HL-60 (cell line): Measurements from ENCODE around the gene MMAB.

Experiments
- DNase-seq, 2 experiments: peaks; one replicate each; pipeline ENCODE4 v3.0.0-alpha.2; 2010 to 2020; ENCODE audit warnings: low read depth in 1 of 2, low spot score in 1 of 2
- H3K27ac ChIP-seq: fragments of 250-450 bp; sonication (Bioruptor Pico); replicated peaks from 2 replicates; pipeline ENCODE4 v1.5.1; 2020; ENCODE audit warnings: mild to moderate bottlenecking, moderate library complexity
- H3K27me3 ChIP-seq: fragments of 250-450 bp; sonication (Bioruptor Pico); 2 replicates; pipeline ENCODE4 v1.5.1; 2021; ENCODE audit warnings: mild to moderate bottlenecking, moderate library complexity; ENCODE audit not compliant: insufficient read depth, poor library complexity, severe bottlenecking
- H3K4me3 ChIP-seq: replicated peaks from 2 replicates; pipeline ENCODE4 v1.5.1; 2011; ENCODE audit warnings: mild to moderate bottlenecking, control low read depth, low read length; ENCODE audit not compliant: insufficient read depth
- CTCF ChIP-seq: IDR thresholded peaks from one replicate; pipeline ENCODE4 v1.5.1; 2011; ENCODE audit warnings: low read length, control low read depth, inconsistent platforms; ENCODE audit not compliant: insufficient read depth
- GABPA ChIP-seq: IDR thresholded peaks from 2 replicates; pipeline ENCODE4 v1.6.1; 2012; ENCODE audit warnings: low read depth
- POLR2AphosphoS5 ChIP-seq: IDR thresholded peaks from 2 replicates; pipeline ENCODE4 v1.6.1; 2012; ENCODE audit warnings: low read depth
- REST ChIP-seq: IDR thresholded peaks from 2 replicates; pipeline ENCODE4 v1.6.1; 2012; ENCODE audit warnings: low read depth; ENCODE audit not compliant: insufficient replicate concordance
- SPI1 ChIP-seq: IDR thresholded peaks from 2 replicates; pipeline ENCODE4 v1.6.1; 2012; ENCODE audit warnings: low read depth, mild to moderate bottlenecking, borderline replicate concordance

The MMAB gene

GRCh38 chr12:109581334-109581691, 8.0 kb upstream of the MMAB start:
- Histone ChIP-seq H3K27me3 (no peaks in the 10 kb centered on the region), H3K27ac (no peak overlapping the region), H3K4me3 (no peak overlapping the region)
- TF ChIP-seq REST (no peak), POLR2AphosphoS5 (no peak), CTCF (no peak), SPI1 (no peak), GABPA (no peak)
- DNase-seq, result no peak

GRCh38 chr12:109580684-109581333, 7.5 kb upstream of the MMAB start:
- DNase-seq, result no peak
- TF ChIP-seq GABPA (no peak), SPI1 (no peak), POLR2AphosphoS5 (no peak)
- no peak overlapping the region for H3K4me3 ChIP-seq
- no peak overlapping the region for H3K27ac ChIP-seq
- H3K27me3 ChIP-seq, result no peaks in the 10 kb centered on the region

GRCh38 chr12:109580272-109580671, 7.0 kb upstream of the MMAB start:
- no peak for DNase-seq
- Histone ChIP-seq H3K4me3 (no peak overlapping the region), H3K27me3 (no peaks in the 10 kb centered on the region), H3K27ac (no peak overlapping the region)
- no peak for TF ChIP-seq POLR2AphosphoS5
- no peak for TF ChIP-seq GABPA
- no peak for TF ChIP-seq CTCF
- TF ChIP-seq SPI1, result no peak
- TF ChIP-seq REST, result no peak

GRCh38 chr12:109579639-109580038, 6.3 kb upstream of the MMAB start:
- TF ChIP-seq POLR2AphosphoS5 (no peak), SPI1 (no peak), CTCF (no peak), GABPA (no peak), REST (no peak)
- H3K27me3 ChIP-seq, result no peaks in the 10 kb centered on the region
- no peak for DNase-seq
- no peak overlapping the region for H3K27ac ChIP-seq
- H3K4me3 ChIP-seq, result no peak overlapping the region
